HG02623 (cell line): ENCODE measurements around the gene RUVBL2.
"Not testable (repeated sequence)": the region's sequence is repeated elsewhere in the genome, so short reads cannot be mapped to it uniquely, and the experiment has no call there.

ENCODE experiments used
- ATAC-seq: cut with Tn5 transposase; IDR thresholded peaks from one replicate; pipeline ENCODE4 v1.9.1; 2021; ENCODE audit warnings: moderate library complexity; ENCODE audit not compliant: unreplicated experiment

RUVBL2 gene

DNA sequence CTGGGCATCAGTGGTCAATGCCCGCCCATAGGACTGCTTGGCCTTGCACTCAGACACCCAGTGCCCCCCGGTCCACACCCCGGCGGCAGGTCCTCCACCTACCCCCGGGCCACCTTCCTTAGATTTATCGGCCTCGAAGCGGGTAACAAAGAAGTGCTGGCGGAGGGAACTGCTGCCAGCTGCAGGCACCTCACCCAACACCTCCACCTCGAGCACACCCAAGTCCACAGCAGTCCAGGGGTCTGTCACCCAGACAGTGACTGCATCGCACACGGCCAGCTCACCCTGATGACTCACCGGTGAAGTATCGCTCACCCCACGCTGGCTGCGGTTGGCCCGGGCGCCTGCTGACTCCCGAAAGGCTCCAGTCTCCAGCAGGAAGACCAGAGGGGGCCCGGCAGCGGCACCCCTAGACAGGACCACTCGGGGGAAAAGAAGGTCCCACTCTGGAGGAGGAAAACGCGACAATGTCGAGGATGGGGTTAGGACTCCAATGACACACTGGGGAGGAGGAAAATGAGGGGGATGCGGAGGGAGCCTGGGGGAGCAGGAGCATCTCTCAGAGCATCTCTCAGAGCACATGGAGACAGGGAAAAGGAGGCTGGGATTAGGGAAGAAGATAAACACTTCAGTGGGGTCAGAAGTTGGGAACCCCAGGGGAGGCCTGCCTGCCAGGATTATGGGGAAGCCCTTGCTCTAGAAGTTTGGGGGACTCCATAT, 45.0 kb downstream of the RUVBL2 start:
- not testable (repeated sequence) for ATAC-seq

GRCh38 chr19:49039736-49040135, 46.0 kb downstream of the RUVBL2 start:
- not testable (repeated sequence) for ATAC-seq

- no peak for ATAC-seq
Measured at GRCh38 chr19:49042177-49042576, 48.5 kb downstream of the RUVBL2 start.

DNA sequence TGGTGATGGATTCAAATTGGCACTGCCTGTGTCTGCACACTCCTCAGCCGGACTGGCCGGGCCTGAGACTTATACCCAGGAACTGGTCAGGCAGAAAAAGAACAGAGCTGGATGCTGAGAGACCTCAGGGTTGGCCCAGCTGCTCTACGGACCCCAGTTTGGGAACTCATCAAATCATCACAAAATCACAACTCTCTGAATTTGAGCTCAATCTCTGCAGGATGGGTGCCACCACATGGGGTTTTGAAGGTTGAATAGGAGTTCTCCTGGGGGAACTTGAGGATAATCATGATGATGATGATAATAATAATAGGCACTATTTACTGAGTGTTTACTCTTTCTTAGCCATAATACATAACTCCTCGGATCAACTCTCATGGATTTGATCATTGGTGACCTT, 49.0 kb downstream of the RUVBL2 start:
- ATAC-seq, result not testable (repeated sequence)

GRCh38 chr19:49043548-49043947, 49.9 kb downstream of the RUVBL2 start, which contains the start of gene CGB5:
TSS of gene CGB5 (plus strand) at chr19:49043848. CDS start at chr19:49044210, 362 bp downstream.
- ATAC-seq, result not testable (repeated sequence)

GRCh38 chr19:49049011-49049410, 55.3 kb downstream of the RUVBL2 start, which contains the start of gene CGB8:
TSS of gene CGB8 (minus strand) at chr19:49049111. CDS start at chr19:49048739, 372 bp downstream.
- ATAC-seq, result not testable (repeated sequence)

GRCh38 chr19:49049834-49050233, 56.1 kb downstream of the RUVBL2 start:
- not testable (repeated sequence) for ATAC-seq

- ATAC-seq, result not testable (repeated sequence)
Measured at GRCh38 chr19:49050376-49051033, 56.8 kb downstream of the RUVBL2 start.

DNA sequence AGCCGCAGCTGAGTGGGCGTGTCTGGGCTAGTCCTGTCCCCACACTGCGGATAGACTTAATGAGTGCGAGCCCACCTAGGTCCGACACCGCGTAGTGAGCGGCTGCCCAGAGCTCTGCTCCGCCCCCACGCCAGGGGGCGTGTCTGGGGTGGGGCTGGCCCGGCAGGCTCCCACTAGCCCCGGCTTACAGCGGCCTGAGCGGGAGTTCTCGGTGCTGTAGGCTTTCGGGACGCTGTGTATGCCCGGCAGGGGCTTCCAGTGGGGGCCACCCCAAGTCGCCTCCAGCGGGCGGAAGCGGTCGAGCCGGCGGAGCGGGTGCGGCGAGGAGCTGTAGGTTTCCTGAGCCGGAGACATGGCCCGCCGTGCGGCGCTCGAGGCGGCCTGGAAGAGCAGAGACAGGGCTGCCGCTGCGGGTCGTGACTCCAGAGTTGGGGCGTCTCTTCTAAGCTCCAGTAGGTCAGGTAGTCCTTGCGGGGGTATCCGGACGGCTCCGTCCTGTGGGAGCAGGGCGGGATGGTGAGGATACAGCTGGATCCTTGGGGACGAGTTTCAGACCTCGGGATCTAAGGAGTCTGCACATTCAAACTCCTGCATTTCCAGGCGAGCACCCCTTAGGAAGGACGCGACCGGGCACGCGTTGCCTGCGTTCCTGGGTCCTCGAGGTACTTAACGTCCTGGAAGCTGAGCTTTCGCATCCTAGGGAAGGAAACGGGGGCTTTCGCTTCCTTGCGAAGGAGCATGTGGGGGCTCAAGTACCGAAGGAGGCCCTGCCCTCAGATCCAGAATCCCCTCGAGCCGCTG, 62.6 kb downstream of the RUVBL2 start:
- ATAC-seq, result no peak

DNA sequence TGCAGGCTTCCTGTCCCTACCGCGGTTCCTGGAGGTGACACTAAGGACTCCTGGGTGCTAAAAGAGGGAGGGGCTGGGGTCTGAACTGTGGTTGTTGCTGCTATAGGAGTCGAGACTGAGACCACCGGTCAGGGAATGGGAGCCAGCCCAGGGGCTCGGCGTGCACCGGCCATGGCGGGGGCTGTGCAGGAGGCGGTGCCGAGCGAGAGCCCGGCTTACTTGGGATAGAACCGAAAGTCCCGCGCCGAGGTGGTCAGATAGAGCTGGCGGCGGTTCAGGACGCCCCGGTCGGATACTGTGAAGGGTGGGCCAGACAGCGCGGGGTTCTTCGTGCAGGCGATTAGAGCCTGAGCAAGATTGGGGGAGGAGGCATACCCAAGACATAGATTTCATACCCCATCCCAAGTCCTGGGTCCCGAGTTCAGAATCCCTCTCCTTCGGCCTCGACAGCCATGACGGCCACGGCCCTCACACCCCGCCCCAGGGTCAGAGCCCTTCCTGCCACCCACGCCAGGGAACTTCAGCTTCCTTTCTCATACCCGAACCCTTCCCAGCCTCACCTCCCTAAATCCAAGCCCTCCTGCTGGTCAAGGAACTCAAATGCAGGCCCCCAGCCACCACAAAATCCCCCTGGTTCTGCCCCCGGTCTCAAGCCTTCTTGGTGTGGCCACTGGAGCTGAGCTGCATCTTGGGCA, 63.4 kb downstream of the RUVBL2 start:
- not testable (repeated sequence) for ATAC-seq

DNA sequence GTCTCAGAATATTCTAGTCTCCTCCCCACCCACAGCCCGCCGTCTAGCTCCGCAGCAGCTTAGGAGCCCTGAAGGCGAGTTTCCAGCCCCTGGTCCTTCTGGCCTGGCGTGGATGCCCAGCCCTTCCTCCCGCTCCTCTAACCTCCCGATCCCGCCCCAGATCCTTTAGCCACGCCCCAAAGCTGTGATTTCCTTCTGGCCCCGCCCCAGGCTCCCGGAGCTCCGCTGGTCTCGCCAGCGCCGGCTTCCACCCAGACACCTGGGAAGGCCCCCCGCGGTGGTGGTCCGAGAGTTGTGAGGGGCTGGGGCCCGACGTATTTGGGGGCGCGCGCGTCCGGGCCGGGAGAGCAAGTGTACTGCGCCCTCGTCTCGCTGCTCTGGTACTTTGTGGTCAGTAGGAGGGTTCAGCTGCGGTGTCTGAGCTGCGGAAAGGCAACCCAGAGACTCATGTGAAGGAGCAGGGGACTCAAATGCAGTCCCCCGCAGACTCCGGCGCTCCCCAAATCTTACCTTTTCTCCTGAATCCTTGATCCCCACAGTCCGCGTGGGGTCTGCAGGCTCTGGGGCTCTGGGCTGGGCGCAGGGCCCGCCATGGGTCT, 64.0 kb downstream of the RUVBL2 start, which contains the start of gene CGB7:
TSS of gene CGB7 (minus strand) at position 114 of the 599 bp plus-strand sequence. CDS start 2,374 bp downstream, outside the sequence.
- ATAC-seq, result no peak

- ATAC-seq, result no peak
Measured at GRCh38 chr19:49058562-49058961, 64.9 kb downstream of the RUVBL2 start.

- no peak for ATAC-seq
Measured at GRCh38 chr19:49059053-49059452, 65.4 kb downstream of the RUVBL2 start.

GRCh38 chr19:49061000-49061399, 67.3 kb downstream of the RUVBL2 start:
- ATAC-seq, result no peak

GRCh38 chr19:49061445-49061844, 67.8 kb downstream of the RUVBL2 start:
- ATAC-seq, result no peak

GRCh38 chr19:49064029-49064629, 70.4 kb downstream of the RUVBL2 start:
- ATAC-seq, result no peak

- no peak for ATAC-seq
Measured at GRCh38 chr19:49064768-49065611, 71.3 kb downstream of the RUVBL2 start, which contains the start of gene NTF4. TSS of gene NTF4 (minus strand) at chr19:49064818. CDS start at chr19:49061997, 2,821 bp downstream.
